IMR-90 (cell line): ENCODE results near the gene ZC2HC1C. TPM values are rescaled to one million over a fixed set of nuclear protein-coding genes. Genes with fewer than 3 reads are reported as not detected.

Source experiments
- ATAC-seq: fragments of 200-7000 bp; cut with Tn5 transposase; 2 replicates; pipeline ENCODE4 v1.9.1; 2020; ENCODE audit warnings: low read depth, mild to moderate bottlenecking, moderate library complexity
- BruUV-seq: library from RNA; stranded (reverse); fragments of 400-500 nt; replicated peaks from 2 replicates; lab custom pipeline; 2021; lab: Mats Ljungman, UMichigan
- CTCF ChIA-PET: fragments of 300-600 bp; formaldehyde crosslinking; extraction: SDS; loops from one replicate; lab custom pipeline; 2021; ENCODE audit warnings: antibody characterized with exemption; lab: Yijun Ruan, JAX
- POLR2A ChIA-PET: fragments of 300-600 bp; sonication (Branson Sonifier 250); formaldehyde crosslinking; loops from one replicate; lab custom pipeline; 2022; ENCODE audit warnings: antibody characterized with exemption; ENCODE audit not compliant: unreplicated experiment; lab: Charles Lee
- DNase-seq: peaks from one replicate; pipeline ENCODE4 v3.0.0; 2013
- H2AFZ ChIP-seq: replicated peaks from 2 replicates; pipeline ENCODE3; 2013; ENCODE audit warnings: low read length, mild to moderate bottlenecking; ENCODE audit not compliant: poor library complexity
- H2AK5ac ChIP-seq: 2 replicates; pipeline ENCODE4 v1.6.1; 2013; ENCODE audit warnings: low read depth, low read length, inconsistent platforms
- H2AK9ac ChIP-seq: replicated peaks from 2 replicates; pipeline ENCODE3; 2013; ENCODE audit warnings: mild to moderate bottlenecking, low read depth, low read length, moderate library complexity; ENCODE audit not compliant: poor library complexity
- H2BK120ac ChIP-seq: 2 replicates; pipeline ENCODE4 v1.6.1; 2013; ENCODE audit warnings: low read depth, low read length, inconsistent platforms
- H2BK15ac ChIP-seq: 3 replicates; pipeline ENCODE4 v1.6.1; 2013; ENCODE audit warnings: low read depth, low read length, inconsistent platforms
- H2BK20ac ChIP-seq: 2 replicates; pipeline ENCODE4 v1.6.1; 2013; ENCODE audit warnings: low read depth, mild to moderate bottlenecking, inconsistent platforms, low read length, moderate library complexity
- H2BK5ac ChIP-seq: 2 replicates; pipeline ENCODE4 v1.6.1; 2013; ENCODE audit warnings: mild to moderate bottlenecking, low read depth, low read length, inconsistent platforms; ENCODE audit not compliant: poor library complexity, severe bottlenecking
- H3K14ac ChIP-seq: replicated peaks from 2 replicates; pipeline ENCODE4 v1.6.1; 2013; ENCODE audit warnings: low read depth, low read length, inconsistent platforms
- H3K18ac ChIP-seq: 2 replicates; pipeline ENCODE4 v1.6.1; 2013; ENCODE audit warnings: low read depth, low read length, control low read depth
- H3K23ac ChIP-seq: 2 replicates; pipeline ENCODE4 v1.6.1; 2013; ENCODE audit warnings: low read depth, low read length, inconsistent platforms
- H3K27ac ChIP-seq: 2 replicates; pipeline ENCODE4 v1.5.1; 2013; ENCODE audit warnings: mild to moderate bottlenecking, control low read depth, low read length; ENCODE audit not compliant: insufficient read depth
- H3K27me3 ChIP-seq: 2 replicates; pipeline ENCODE4 v1.6.1; 2013; ENCODE audit warnings: low read length; ENCODE audit not compliant: control insufficient read depth, insufficient read depth
- H3K36me3 ChIP-seq: 2 replicates; pipeline ENCODE4 v1.6.1; 2013; ENCODE audit warnings: low read length, mixed read lengths; ENCODE audit not compliant: control insufficient read depth, insufficient read depth
- H3K4ac ChIP-seq: 2 replicates; pipeline ENCODE4 v1.6.1; 2013; ENCODE audit warnings: low read depth, low read length, inconsistent platforms
- H3K4me1 ChIP-seq: 2 replicates; pipeline ENCODE4 v1.6.1; 2013; ENCODE audit warnings: low read length, mixed read lengths; ENCODE audit not compliant: control insufficient read depth, insufficient read depth
- H3K4me2 ChIP-seq: 2 replicates; pipeline ENCODE4 v1.6.1; 2013; ENCODE audit warnings: low read depth, mild to moderate bottlenecking, control low read depth, low read length, moderate library complexity
- H3K4me3 ChIP-seq: 2 replicates; pipeline ENCODE4 v1.5.1; 2013; ENCODE audit warnings: low read depth, mild to moderate bottlenecking, control low read depth, low read length, moderate library complexity; ENCODE audit not compliant: insufficient read depth
- H3K56ac ChIP-seq: 2 replicates; pipeline ENCODE4 v1.6.1; 2013; ENCODE audit warnings: low read length, inconsistent platforms; ENCODE audit not compliant: insufficient read depth; ENCODE audit errors: extremely low read depth
- H3K79me1 ChIP-seq, 2 experiments: 2 replicates each; pipeline ENCODE4 v1.6.1; 2013; ENCODE audit warnings: low read length in 2 of 2, inconsistent platforms in 1 of 2, low read depth in 1 of 2
- H3K9ac ChIP-seq: 2 replicates; pipeline ENCODE4 v1.6.1; 2013; ENCODE audit warnings: low read depth, low read length, control low read depth
- H3K9me1 ChIP-seq: 2 replicates; pipeline ENCODE4 v1.6.1; 2013; ENCODE audit warnings: low read length, inconsistent platforms; ENCODE audit not compliant: insufficient read depth
- H3K9me3 ChIP-seq: 2 replicates; pipeline ENCODE4 v1.6.1; 2013; ENCODE audit warnings: low read length; ENCODE audit not compliant: control insufficient read depth, insufficient read depth
- H4K20me1 ChIP-seq: 2 replicates; pipeline ENCODE4 v1.6.1; 2013; ENCODE audit warnings: low read length, inconsistent platforms; ENCODE audit not compliant: insufficient read depth
- H4K5ac ChIP-seq: 2 replicates; pipeline ENCODE4 v1.6.1; 2013; ENCODE audit warnings: mild to moderate bottlenecking, low read depth, low read length, control low read depth
- H4K8ac ChIP-seq, 2 experiments: 2 replicates each; pipeline ENCODE4 v1.6.1; 2013; ENCODE audit warnings: low read depth in 2 of 2, low read length in 2 of 2, control low read depth in 1 of 2, inconsistent platforms in 1 of 2
- H4K91ac ChIP-seq: 2 replicates; pipeline ENCODE4 v1.6.1; 2013; ENCODE audit warnings: low read depth, low read length, inconsistent platforms; ENCODE audit not compliant: insufficient read depth
- BHLHE40 ChIP-seq: fragments of 150-350 bp; IDR thresholded peaks from 2 replicates; pipeline ENCODE4 v1.6.1; 2016; ENCODE audit warnings: mild to moderate bottlenecking, low read depth, low read length
- CEBPB ChIP-seq: IDR thresholded peaks from 2 replicates; pipeline ENCODE4 v1.6.1; 2012; ENCODE audit warnings: low read depth, low read length, improper control_type of control experiment
- CHD1 ChIP-seq: IDR thresholded peaks from 2 replicates; pipeline ENCODE4 v1.6.1; 2012; ENCODE audit warnings: low read depth, low read length, improper control_type of control experiment
- FOS ChIP-seq: fragments of 150-350 bp; IDR thresholded peaks from 2 replicates; pipeline ENCODE4 v1.6.1; 2016; ENCODE audit warnings: low read depth, low read length
- MAFK ChIP-seq: IDR thresholded peaks from 2 replicates; pipeline ENCODE4 v1.6.1; 2012; ENCODE audit warnings: low read depth, low read length, improper control_type of control experiment
- MAZ ChIP-seq: IDR thresholded peaks from 2 replicates; pipeline ENCODE4 v1.6.1; 2012; ENCODE audit warnings: low read depth, mild to moderate bottlenecking, low read length, improper control_type of control experiment, moderate library complexity, borderline replicate concordance
- MXI1 ChIP-seq: IDR thresholded peaks from 2 replicates; pipeline ENCODE4 v1.6.1; 2012; ENCODE audit warnings: low read depth, mild to moderate bottlenecking, low read length, moderate library complexity, borderline replicate concordance
- NFE2L2 ChIP-seq: fragments of 150-350 bp; IDR thresholded peaks from 2 replicates; pipeline ENCODE4 v1.6.1; 2016; ENCODE audit warnings: low read depth, mild to moderate bottlenecking, low read length
- POLR2A ChIP-seq: IDR thresholded peaks from 2 replicates; pipeline ENCODE4 v1.6.1; 2012; ENCODE audit warnings: mild to moderate bottlenecking, low read depth, low read length
- RAD21 ChIP-seq: IDR thresholded peaks from 2 replicates; pipeline ENCODE4 v1.6.1; 2012; ENCODE audit warnings: low read length, improper control_type of control experiment
- RCOR1 ChIP-seq: IDR thresholded peaks from 2 replicates; pipeline ENCODE4 v1.6.1; 2012; ENCODE audit warnings: mild to moderate bottlenecking, low read length, improper control_type of control experiment; ENCODE audit not compliant: insufficient replicate concordance
- RFX5 ChIP-seq: IDR thresholded peaks from 2 replicates; pipeline ENCODE4 v1.8.0; 2012; ENCODE audit warnings: low read depth, mild to moderate bottlenecking, low read length, moderate library complexity
- SMC3 ChIP-seq: fragments of 150-350 bp; IDR thresholded peaks from 2 replicates; pipeline ENCODE4 v1.6.1; 2016; ENCODE audit warnings: low read depth, mild to moderate bottlenecking, antibody characterized with exemption, low read length, moderate library complexity
- WGBS, 2 experiments: methylation state at CpG; one replicate each; pipeline versions ENCODE4 v1.1.5 to v1.1.7; 2013; ENCODE audit warnings: missing lambda C conversion rate in 2 of 2; ENCODE audit not compliant: insufficient read length in 1 of 2; ENCODE audit errors: extremely low coverage in 2 of 2; 5-methylcytosine and 5-hydroxymethylcytosine counted together
- dilution Hi-C: fragments of 300-500 bp; cut with HindIII; formaldehyde crosslinking; loops from one replicate; pipeline ENCODE4 v1.14.3; 2018; ENCODE audit warnings: low sequenced_read_pairs; ENCODE audit not compliant: unreplicated experiment
- in situ Hi-C: fragments of 300-500 bp; cut with MboI; formaldehyde crosslinking; loops from 3 replicates; pipeline ENCODE4 v1.14.3; 2019; ENCODE audit warnings: low sequenced_read_pairs, inconsistent platforms, mixed read lengths
- intact Hi-C: fragments of 100-400 bp; cut with micrococcal nuclease; formaldehyde crosslinking; loops from 2 replicates; pipeline ENCODE4 v1.10.0; 2022
- polyA plus RNA-seq, 3 experiments: library from polyadenylated mRNA; depleted of rRNA; stranded (reverse); fragments of >200 nt; gene quantifications; 2 replicates each; pipeline ENCODE4 v1.2.3, GENCODE V29; 2012; ENCODE audit warnings: low replicate concordance in 1 of 3
- total RNA-seq: library from RNA; depleted of rRNA; stranded (reverse); fragments of >200 nt; gene quantifications from 2 replicates; pipeline ENCODE4 v1.2.3, GENCODE V29; 2012
- TF ChIP-seq, protein P1 (sequence below): conservative IDR thresholded peaks from 2 replicates; pipeline ENCODE4 v1.5.1; 2012; ENCODE audit warnings: mild to moderate bottlenecking, low read depth, low read length, improper control_type of control experiment
- TF ChIP-seq, protein P2 (sequence below): fragments of 150-350 bp; IDR thresholded peaks from 2 replicates; pipeline ENCODE4 v1.6.1; 2017; ENCODE audit warnings: mild to moderate bottlenecking, antibody characterized with exemption, low read length, low read depth
- TF ChIP-seq, protein P3 (sequence below): fragments of 150-350 bp; IDR thresholded peaks from 2 replicates; pipeline ENCODE4 v1.6.1; 2016; ENCODE audit warnings: low read depth, mild to moderate bottlenecking, low read length, moderate library complexity, borderline replicate concordance

Gene ZC2HC1C
- total and polyA plus RNA-seq, 2 of the 4 experiments (the other 2 are of a cell fraction): 0.15 to 0.54 TPM

DNA sequence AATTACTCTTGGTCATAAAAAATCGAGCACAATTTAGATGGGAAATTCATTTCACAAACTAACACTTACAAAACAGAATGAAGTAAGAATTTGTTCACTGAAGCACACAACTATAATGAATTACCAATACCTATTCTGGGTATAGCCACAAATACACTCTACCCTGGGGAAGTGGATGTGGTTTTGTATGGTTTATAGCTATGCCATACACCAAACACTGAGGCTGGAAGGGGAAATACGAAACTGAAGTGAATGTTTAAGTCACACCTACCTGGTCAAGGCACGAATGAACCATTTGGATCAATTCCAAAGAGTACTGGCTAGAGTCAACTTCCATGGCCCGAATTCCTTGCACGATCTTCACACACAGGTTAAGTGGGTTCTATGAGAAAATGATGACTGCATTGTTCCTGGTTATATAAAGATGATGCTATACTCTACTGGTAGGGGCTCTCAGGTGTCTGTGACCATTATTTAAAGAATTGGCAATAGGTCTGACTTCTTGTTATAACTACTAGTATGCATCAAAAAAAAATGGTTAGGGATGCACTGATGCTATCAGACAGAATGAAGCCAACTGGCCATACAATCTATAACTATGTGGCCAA, 44.6 kb downstream of the ZC2HC1C start:
- no peaks in the 10 kb centered on the region for H3K27me3 ChIP-seq
- no peak overlapping the region for H3K4me2 ChIP-seq
- dilution Hi-C loops (no loop called here), in situ Hi-C loops (no loop called here), intact Hi-C loops (no loop called here)
- no peak overlapping the region for H2BK20ac ChIP-seq
- ChIA-PET POLR2A (no interaction called here), CTCF (no interaction called here)
- H3K79me1 ChIP-seq: 0 out of 4 replicates have a peak, but pooled peaks cover 0 to 7% of the 10 kb centered on the region in 2 experiments
- no peak overlapping the region for H4K8ac ChIP-seq
- 86% methylated on average over 3 of the region's 5 CpGs; no CpG with 5 or more reads in 1 of the 2 experiments for WGBS, 2 experiments
- no peak overlapping the region for H3K56ac ChIP-seq
- no peak overlapping the region for H3K9ac ChIP-seq
- ATAC-seq (no peak), DNase-seq (no peak)
- H2BK120ac ChIP-seq: no peak overlapping the region
- H2AK9ac ChIP-seq: no peak overlapping the region
- H3K9me3 ChIP-seq: no peaks in the 10 kb centered on the region
- H3K9me1 ChIP-seq: no peaks in the 10 kb centered on the region
- no peak overlapping the region for H3K27ac ChIP-seq
- no peak overlapping the region for H2BK5ac ChIP-seq
- H3K18ac ChIP-seq: no peak overlapping the region
- no TSS peak for BruUV-seq
- no peak overlapping the region for H2AK5ac ChIP-seq
- H4K5ac ChIP-seq: no peak overlapping the region
- no peak overlapping the region for H2AFZ ChIP-seq
- H3K23ac ChIP-seq: no peak overlapping the region
- H3K4ac ChIP-seq: no peak overlapping the region
- TF ChIP-seq, protein P1, sequence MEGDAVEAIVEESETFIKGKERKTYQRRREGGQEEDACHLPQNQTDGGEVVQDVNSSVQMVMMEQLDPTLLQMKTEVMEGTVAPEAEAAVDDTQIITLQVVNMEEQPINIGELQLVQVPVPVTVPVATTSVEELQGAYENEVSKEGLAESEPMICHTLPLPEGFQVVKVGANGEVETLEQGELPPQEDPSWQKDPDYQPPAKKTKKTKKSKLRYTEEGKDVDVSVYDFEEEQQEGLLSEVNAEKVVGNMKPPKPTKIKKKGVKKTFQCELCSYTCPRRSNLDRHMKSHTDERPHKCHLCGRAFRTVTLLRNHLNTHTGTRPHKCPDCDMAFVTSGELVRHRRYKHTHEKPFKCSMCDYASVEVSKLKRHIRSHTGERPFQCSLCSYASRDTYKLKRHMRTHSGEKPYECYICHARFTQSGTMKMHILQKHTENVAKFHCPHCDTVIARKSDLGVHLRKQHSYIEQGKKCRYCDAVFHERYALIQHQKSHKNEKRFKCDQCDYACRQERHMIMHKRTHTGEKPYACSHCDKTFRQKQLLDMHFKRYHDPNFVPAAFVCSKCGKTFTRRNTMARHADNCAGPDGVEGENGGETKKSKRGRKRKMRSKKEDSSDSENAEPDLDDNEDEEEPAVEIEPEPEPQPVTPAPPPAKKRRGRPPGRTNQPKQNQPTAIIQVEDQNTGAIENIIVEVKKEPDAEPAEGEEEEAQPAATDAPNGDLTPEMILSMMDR: no peak
- no peak for TF ChIP-seq POLR2A
- no peak for TF ChIP-seq RCOR1
- no peak for TF ChIP-seq MAZ
- no peak for TF ChIP-seq FOS
- TF ChIP-seq, protein P2, sequence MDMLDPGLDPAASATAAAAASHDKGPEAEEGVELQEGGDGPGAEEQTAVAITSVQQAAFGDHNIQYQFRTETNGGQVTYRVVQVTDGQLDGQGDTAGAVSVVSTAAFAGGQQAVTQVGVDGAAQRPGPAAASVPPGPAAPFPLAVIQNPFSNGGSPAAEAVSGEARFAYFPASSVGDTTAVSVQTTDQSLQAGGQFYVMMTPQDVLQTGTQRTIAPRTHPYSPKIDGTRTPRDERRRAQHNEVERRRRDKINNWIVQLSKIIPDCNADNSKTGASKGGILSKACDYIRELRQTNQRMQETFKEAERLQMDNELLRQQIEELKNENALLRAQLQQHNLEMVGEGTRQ: no peak
- TF ChIP-seq RFX5: no peak
- no peak for TF ChIP-seq CHD1
- TF ChIP-seq, protein P3, sequence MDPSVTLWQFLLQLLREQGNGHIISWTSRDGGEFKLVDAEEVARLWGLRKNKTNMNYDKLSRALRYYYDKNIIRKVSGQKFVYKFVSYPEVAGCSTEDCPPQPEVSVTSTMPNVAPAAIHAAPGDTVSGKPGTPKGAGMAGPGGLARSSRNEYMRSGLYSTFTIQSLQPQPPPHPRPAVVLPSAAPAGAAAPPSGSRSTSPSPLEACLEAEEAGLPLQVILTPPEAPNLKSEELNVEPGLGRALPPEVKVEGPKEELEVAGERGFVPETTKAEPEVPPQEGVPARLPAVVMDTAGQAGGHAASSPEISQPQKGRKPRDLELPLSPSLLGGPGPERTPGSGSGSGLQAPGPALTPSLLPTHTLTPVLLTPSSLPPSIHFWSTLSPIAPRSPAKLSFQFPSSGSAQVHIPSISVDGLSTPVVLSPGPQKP: no peak
- no peak for TF ChIP-seq MAFK
- no peak for TF ChIP-seq SMC3
- no peak for TF ChIP-seq BHLHE40
- no peak for TF ChIP-seq CEBPB
- TF ChIP-seq MXI1: no peak
- TF ChIP-seq NFE2L2: no peak
- no peak for TF ChIP-seq RAD21
- 0 out of 2 replicates have a peak, but pooled peaks cover 1% of the 10 kb centered on the region for H3K4me1 ChIP-seq
- H3K36me3 ChIP-seq: peaks cover 28% of the 10 kb centered on the region
- no peak overlapping the region for H3K4me3 ChIP-seq
- no peak overlapping the region for H2BK15ac ChIP-seq
- H4K20me1 ChIP-seq: no peaks in the 10 kb centered on the region
- no peak overlapping the region for H4K91ac ChIP-seq
- H3K14ac ChIP-seq: no peak overlapping the region
